ENCODE data around the gene MMP12.

DNA sequence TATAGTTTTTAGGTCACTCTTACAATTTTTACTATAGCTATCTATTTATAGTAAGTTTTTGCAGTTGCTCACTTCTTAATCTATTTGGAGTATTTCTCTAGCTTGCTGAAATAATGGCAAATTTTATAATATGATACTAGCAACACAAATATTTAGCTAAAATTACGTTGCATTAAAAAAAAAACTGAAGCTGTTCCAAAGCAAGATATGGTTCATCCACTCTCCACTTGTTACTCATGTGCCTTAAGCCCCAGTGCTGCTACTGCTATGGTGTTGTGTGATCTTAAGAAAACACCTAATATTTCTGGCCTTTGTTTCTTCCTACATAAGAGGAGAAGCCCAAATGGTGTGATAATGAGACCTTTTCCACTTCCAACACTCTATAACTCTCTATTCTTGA is 31.9 kb downstream of the MMP12 start:
- no peak for TF ChIP-seq CTCF (IDR thresholded peaks at IDR 0.05; ENCODE audit: borderline replicate concordance, extremely low read depth, low read length, poor library complexity, severe bottlenecking)
- TF ChIP-seq EZH2 (IDR thresholded peaks at IDR 0.05; ENCODE audit: borderline replicate concordance, low read depth, low read length, severe bottlenecking): no peak
